Keratinocyte (primary cell): ENCODE measurements around the gene DNAJB4. TPM values are rescaled to one million over a fixed set of nuclear protein-coding genes. Genes with fewer than 3 reads are reported as not detected.

Experiments used
- DNase-seq: peaks from one replicate; pipeline ENCODE4 v3.0.0-alpha.2; 2011; ENCODE audit warnings: low read depth, missing footprints, low spot score
- FAIRE-seq: peaks from 2 replicates; lab custom pipeline; 2011; peaks lifted over from hg19 to GRCh38; lab: Jason Lieb, UNC
- H2AFZ ChIP-seq: 2 replicates; pipeline ENCODE4 v1.6.0; 2012; ENCODE audit warnings: low read length, control low read depth, inconsistent platforms; ENCODE audit not compliant: control insufficient read depth
- H3K27ac ChIP-seq: 2 replicates; pipeline ENCODE4 v1.5.1; 2011; ENCODE audit warnings: low read length; ENCODE audit not compliant: control insufficient read depth, insufficient read depth
- H3K27me3 ChIP-seq: 3 replicates; pipeline ENCODE4 v1.6.0; 2011; ENCODE audit warnings: low read length; ENCODE audit not compliant: control insufficient read depth, insufficient read depth; ENCODE audit errors: extremely low read depth
- H3K36me3 ChIP-seq, 2 experiments: 2 replicates in 1 of 2; 3 replicates in 1 of 2; pipeline ENCODE4 v1.5.1; 2011; ENCODE audit warnings: low read length in 2 of 2, mild to moderate bottlenecking in 1 of 2; ENCODE audit not compliant: control insufficient read depth in 2 of 2, insufficient read depth in 2 of 2; ENCODE audit errors: extremely low read depth in 1 of 2
- H3K4me1 ChIP-seq: 3 replicates; pipeline ENCODE4 v1.5.1; 2011; ENCODE audit warnings: low read length; ENCODE audit not compliant: control insufficient read depth, insufficient read depth; ENCODE audit errors: extremely low read depth
- H3K4me2 ChIP-seq: 3 replicates; pipeline ENCODE4 v1.6.0; 2011; ENCODE audit warnings: low read depth, low read length; ENCODE audit not compliant: control insufficient read depth, insufficient read depth; ENCODE audit errors: extremely low read depth
- H3K4me3 ChIP-seq, 3 experiments: fragments of 200-600 bp in 1 of 3; sonication (generic) in 1 of 3; 2 replicates in 2 of 3; 3 replicates in 1 of 3; pipeline ENCODE4 v1.5.1; 2011 to 2016; ENCODE audit warnings: low read length in 3 of 3, mild to moderate bottlenecking in 3 of 3, control low read depth in 2 of 3, inconsistent platforms in 1 of 3, low read depth in 1 of 3, mixed read lengths in 1 of 3, mixed run types in 1 of 3, moderate library complexity in 1 of 3; ENCODE audit not compliant: control insufficient read depth in 2 of 3, insufficient read depth in 2 of 3; ENCODE audit errors: extremely low read depth in 1 of 3
- H3K79me2 ChIP-seq: 2 replicates; pipeline ENCODE4 v1.6.0; 2012; ENCODE audit warnings: low read length; ENCODE audit not compliant: control insufficient read depth, insufficient read depth
- H3K9ac ChIP-seq: 3 replicates; pipeline ENCODE4 v1.6.0; 2011; ENCODE audit warnings: low read length; ENCODE audit not compliant: control insufficient read depth, insufficient read depth; ENCODE audit errors: extremely low read depth
- H3K9me1 ChIP-seq: 3 replicates; pipeline ENCODE4 v1.6.0; 2011; ENCODE audit warnings: low read length; ENCODE audit not compliant: control insufficient read depth, insufficient read depth; ENCODE audit errors: extremely low read depth
- H3K9me3 ChIP-seq: 2 replicates; pipeline ENCODE4 v1.5.1; 2012; ENCODE audit warnings: low read depth, low read length; ENCODE audit not compliant: control insufficient read depth
- H4K20me1 ChIP-seq: 3 replicates; pipeline ENCODE4 v1.6.0; 2011; ENCODE audit warnings: low read length; ENCODE audit not compliant: control insufficient read depth, insufficient read depth; ENCODE audit errors: extremely low read depth
- EZH2 ChIP-seq: IDR thresholded peaks from one replicate; pipeline ENCODE4 v1.6.1; 2012; ENCODE audit warnings: inconsistent platforms, mild to moderate bottlenecking, low read length, moderate library complexity
- dilution Hi-C: fragments of 300-500 bp; cut with MboI; formaldehyde crosslinking; loops from one replicate; pipeline ENCODE4 v1.7.0; 2020; ENCODE audit warnings: low sequenced_read_pairs; ENCODE audit not compliant: extremely low pct_ligation_motif_present
- polyA plus RNA-seq, 5 experiments: library from polyadenylated mRNA; depleted of rRNA in 3 of 5; stranded (reverse) in 3 of 5; stranded (forward) in 1 of 5; unstranded in 1 of 5; fragments of >200 nt; gene quantifications; 1 replicate in 1 of 5; 2 replicates in 3 of 5; 3 replicates in 1 of 5; pipeline versions ENCODE4 v1.2.1 to v1.2.3, GENCODE V29; 2011 to 2012; ENCODE audit warnings: missing spikeins in 2 of 5, low read depth in 1 of 5, low replicate concordance in 1 of 5
- TF ChIP-seq, protein P1 (sequence below), 3 experiments: IDR thresholded peaks in 1 of 3; conservative IDR thresholded peaks in 1 of 3; optimal IDR thresholded peaks in 1 of 3; 2 replicates in 2 of 3; 3 replicates in 1 of 3; pipeline versions ENCODE3 to v1.5.1; 2011; ENCODE audit warnings: low read length in 3 of 3, mild to moderate bottlenecking in 3 of 3, moderate library complexity in 2 of 3, control low read depth in 1 of 3, inconsistent platforms in 1 of 3; ENCODE audit not compliant: insufficient read depth in 2 of 3; ENCODE audit errors: extremely low read depth in 1 of 3

The DNAJB4 gene
- polyA plus RNA-seq, 1 donor (not counting 4 experiments of a cell fraction or from before 2014, with no cell fraction given) = 30.9 TPM

DNA sequence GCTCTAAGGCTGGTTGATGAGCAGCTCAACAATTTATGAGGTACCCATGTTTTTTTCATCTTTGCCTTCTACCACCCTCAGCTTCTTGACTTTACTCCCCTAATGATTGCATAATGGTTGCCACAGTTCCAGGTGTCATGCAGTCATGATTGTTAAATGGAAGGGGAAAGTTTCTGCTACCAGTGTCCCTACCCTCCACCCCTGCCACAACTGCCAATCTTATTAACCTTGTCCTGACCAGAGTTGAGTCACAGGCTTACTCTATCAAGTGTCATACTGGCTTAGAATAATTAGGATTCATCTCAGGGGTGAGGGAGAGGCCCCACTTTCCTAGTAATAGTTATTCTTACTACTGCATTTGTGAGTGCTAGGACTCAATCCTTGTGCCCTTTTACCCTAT is 17.9 kb upstream of the DNAJB4 start:
- FAIRE-seq = no peak

GRCh38 chr1:77987919-77988318 is 16.8 kb upstream of the DNAJB4 start:
- peaks cover 0 to 2% of the 10 kb centered on the region in 2 experiments for H3K36me3 ChIP-seq
- no peak for FAIRE-seq

More for the DNA sequence above, 17.9 kb upstream of the DNAJB4 start:
- DNase-seq = no peak
- TF ChIP-seq, protein P1, sequence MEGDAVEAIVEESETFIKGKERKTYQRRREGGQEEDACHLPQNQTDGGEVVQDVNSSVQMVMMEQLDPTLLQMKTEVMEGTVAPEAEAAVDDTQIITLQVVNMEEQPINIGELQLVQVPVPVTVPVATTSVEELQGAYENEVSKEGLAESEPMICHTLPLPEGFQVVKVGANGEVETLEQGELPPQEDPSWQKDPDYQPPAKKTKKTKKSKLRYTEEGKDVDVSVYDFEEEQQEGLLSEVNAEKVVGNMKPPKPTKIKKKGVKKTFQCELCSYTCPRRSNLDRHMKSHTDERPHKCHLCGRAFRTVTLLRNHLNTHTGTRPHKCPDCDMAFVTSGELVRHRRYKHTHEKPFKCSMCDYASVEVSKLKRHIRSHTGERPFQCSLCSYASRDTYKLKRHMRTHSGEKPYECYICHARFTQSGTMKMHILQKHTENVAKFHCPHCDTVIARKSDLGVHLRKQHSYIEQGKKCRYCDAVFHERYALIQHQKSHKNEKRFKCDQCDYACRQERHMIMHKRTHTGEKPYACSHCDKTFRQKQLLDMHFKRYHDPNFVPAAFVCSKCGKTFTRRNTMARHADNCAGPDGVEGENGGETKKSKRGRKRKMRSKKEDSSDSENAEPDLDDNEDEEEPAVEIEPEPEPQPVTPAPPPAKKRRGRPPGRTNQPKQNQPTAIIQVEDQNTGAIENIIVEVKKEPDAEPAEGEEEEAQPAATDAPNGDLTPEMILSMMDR (optimal IDR thresholded peaks at IDR 0.05 in 1 of 3, IDR thresholded peaks at IDR 0.05 in 1 of 3, conservative IDR thresholded peaks at IDR 0.05 in 1 of 3; ENCODE audit: extremely low read depth in 1 of 3, insufficient read depth in 2 of 3, low read length in 3 of 3) = no peak
- TF ChIP-seq EZH2 = no peak
- Histone ChIP-seq H3K79me2 (peaks cover 49% of the 10 kb centered on the region), H3K27ac (no peak overlapping the region), H3K4me1 (peaks cover 13% of the 10 kb centered on the region), H3K36me3 (peaks cover 0 to 2% of the 10 kb centered on the region in 2 experiments), H4K20me1 (no peaks in the 10 kb centered on the region), H3K9ac (no peak overlapping the region), H2AFZ (no peak overlapping the region), H3K9me1 (no peaks in the 10 kb centered on the region), H3K27me3 (no peaks in the 10 kb centered on the region), H3K9me3 (no peaks in the 10 kb centered on the region), H3K4me2 (no peak overlapping the region), H3K4me3 (no peak overlapping the region)
- dilution Hi-C loops = no loop called here

More at GRCh38 chr1:77987919-77988318, 16.8 kb upstream of the DNAJB4 start:
- Histone ChIP-seq H3K4me2 (no peak overlapping the region), H3K79me2 (peaks cover 46% of the 10 kb centered on the region), H3K9ac (no peak overlapping the region), H3K27me3 (no peaks in the 10 kb centered on the region), H3K4me3 (no peak overlapping the region), H2AFZ (no peak overlapping the region), H4K20me1 (no peaks in the 10 kb centered on the region), H3K9me3 (no peaks in the 10 kb centered on the region), H3K9me1 (no peaks in the 10 kb centered on the region), H3K4me1 (peaks cover 14% of the 10 kb centered on the region), H3K27ac (no peak overlapping the region)
- dilution Hi-C loops = no loop called here
- TF ChIP-seq EZH2 = no peak
- TF ChIP-seq, protein P1 (optimal IDR thresholded peaks at IDR 0.05 in 1 of 3, IDR thresholded peaks at IDR 0.05 in 1 of 3, conservative IDR thresholded peaks at IDR 0.05 in 1 of 3; ENCODE audit: extremely low read depth in 1 of 3, insufficient read depth in 2 of 3, low read length in 3 of 3) = no peak
- no peak for DNase-seq
